NCI-H1930 (cell line): ENCODE measurements around the gene GPR137B.
A peak's percentile ranks its signal among the peaks of the same experiment; 100 is the strongest.
"Not testable (repeated sequence)": the region's sequence is repeated elsewhere in the genome, so short reads cannot be mapped to it uniquely, and the experiment has no call there.

ENCODE experiments used
- DNase-seq, 2 experiments: peaks; one replicate each; lab custom pipeline; 2025; lab: John Stamatoyannopoulos, UW

Gene GPR137B

GRCh38 chr1:236142253-236143103 lies at the start of gene GPR137B:
Gene GPR137B, plus strand, starts transcription at chr1:236142539. Its CDS starts 84 bp downstream, at chr1:236142623.
- DNase-seq: peak; percentile 4 to 21

GRCh38 chr1:236092899-236093298 lies 49.4 kb upstream of the GPR137B start:
- DNase-seq: no peak

- no peak for DNase-seq
These were observed 46.4 kb upstream of the GPR137B start for GRCh38 chr1:236095705-236096520.

GRCh38 chr1:236096660-236097482 lies 45.5 kb upstream of the GPR137B start:
- not testable (repeated sequence) for DNase-seq

- DNase-seq: no peak
These were observed 44.1 kb upstream of the GPR137B start for GRCh38 chr1:236098267-236098666.

GRCh38 chr1:236099355-236099974 lies 42.9 kb upstream of the GPR137B start:
- DNase-seq: no peak

- DNase-seq: no peak
These were observed 41.5 kb upstream of the GPR137B start for GRCh38 chr1:236100799-236101198.

GRCh38 chr1:236101233-236102200 lies 40.8 kb upstream of the GPR137B start:
- no peak for DNase-seq

GRCh38 chr1:236102611-236103010 lies 39.7 kb upstream of the GPR137B start:
- no peak for DNase-seq

- no peak for DNase-seq
These were observed 39.3 kb upstream of the GPR137B start for GRCh38 chr1:236103059-236103458.

GRCh38 chr1:236103646-236104218 lies 38.6 kb upstream of the GPR137B start:
- peak; percentile 20 to 34 for DNase-seq

GRCh38 chr1:236107121-236107907 lies 35.0 kb upstream of the GPR137B start:
- DNase-seq: no peak

- DNase-seq: no peak
These were observed 34.2 kb upstream of the GPR137B start for GRCh38 chr1:236108027-236108648.

GRCh38 chr1:236110137-236110536 lies 32.2 kb upstream of the GPR137B start:
- no peak for DNase-seq

GRCh38 chr1:236111527-236112331 lies 30.6 kb upstream of the GPR137B start:
- no peak for DNase-seq

- no peak for DNase-seq
These were observed 30.1 kb upstream of the GPR137B start for GRCh38 chr1:236112332-236112627.

GRCh38 chr1:236113324-236114032 lies 28.9 kb upstream of the GPR137B start:
- no peak for DNase-seq
